HUDEP-2 (cell line): ENCODE data around the gene TJAP1.

ENCODE experiments used
- DNase-seq, 76 experiments: peaks; one replicate each; lab custom pipeline; 2025; ENCODE audit not compliant: unreplicated experiment in 76 of 76; lab: John Stamatoyannopoulos, UW

Gene TJAP1

DNA sequence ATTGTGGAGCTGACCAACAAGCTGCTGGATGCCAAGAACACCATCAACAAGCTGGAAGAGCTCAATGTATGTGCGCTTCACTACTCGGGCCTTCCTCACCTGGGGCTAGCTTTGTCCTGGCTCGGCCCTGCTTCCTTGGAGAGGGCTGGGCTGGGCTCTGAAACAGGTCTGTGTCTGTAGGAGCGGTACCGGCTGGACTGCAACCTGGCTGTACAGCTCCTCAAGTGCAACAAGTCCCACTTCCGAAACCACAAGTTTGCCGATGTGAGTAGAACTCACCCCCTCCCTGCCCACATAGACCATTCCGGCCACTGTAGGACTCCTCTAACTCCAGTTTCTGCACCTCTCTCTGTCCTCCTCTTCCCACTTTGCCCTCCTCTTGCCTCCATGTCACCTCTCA is 26.1 kb downstream of the TJAP1 start:
- DNase-seq, result no peak

DNA sequence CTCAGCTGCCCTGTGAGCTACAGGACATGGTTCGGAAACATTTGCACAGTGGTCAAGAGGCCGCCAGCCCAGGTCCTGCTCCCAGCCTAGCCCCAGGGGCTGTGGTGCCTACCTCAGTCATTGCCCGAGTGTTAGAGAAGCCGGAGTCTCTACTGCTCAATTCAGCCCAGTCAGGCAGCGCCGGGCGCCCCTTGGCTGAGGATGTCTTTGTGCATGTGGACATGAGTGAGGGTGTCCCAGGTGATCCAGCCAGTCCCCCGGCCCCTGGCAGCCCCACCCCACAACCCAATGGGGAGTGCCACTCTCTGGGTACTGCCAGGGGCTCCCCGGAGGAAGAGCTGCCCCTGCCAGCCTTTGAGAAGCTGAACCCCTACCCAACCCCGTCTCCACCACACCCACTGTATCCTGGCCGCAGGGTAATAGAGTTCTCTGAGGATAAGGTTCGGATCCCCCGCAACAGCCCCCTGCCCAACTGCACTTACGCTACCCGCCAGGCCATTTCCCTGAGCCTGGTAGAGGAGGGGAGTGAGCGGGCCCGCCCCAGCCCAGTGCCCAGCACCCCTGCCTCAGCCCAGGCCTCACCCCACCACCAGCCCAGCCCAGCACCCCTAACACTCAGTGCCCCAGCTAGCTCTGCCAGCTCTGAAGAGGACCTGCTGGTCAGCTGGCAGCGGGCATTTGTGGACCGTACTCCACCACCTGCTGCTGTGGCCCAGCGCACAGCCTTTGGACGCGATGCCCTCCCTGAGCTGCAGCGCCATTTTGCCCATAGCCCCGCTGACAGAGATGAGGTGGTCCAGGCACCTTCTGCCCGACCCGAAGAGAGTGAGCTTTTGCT is 27.6 kb downstream of the TJAP1 start:
- no peak for DNase-seq

DNA sequence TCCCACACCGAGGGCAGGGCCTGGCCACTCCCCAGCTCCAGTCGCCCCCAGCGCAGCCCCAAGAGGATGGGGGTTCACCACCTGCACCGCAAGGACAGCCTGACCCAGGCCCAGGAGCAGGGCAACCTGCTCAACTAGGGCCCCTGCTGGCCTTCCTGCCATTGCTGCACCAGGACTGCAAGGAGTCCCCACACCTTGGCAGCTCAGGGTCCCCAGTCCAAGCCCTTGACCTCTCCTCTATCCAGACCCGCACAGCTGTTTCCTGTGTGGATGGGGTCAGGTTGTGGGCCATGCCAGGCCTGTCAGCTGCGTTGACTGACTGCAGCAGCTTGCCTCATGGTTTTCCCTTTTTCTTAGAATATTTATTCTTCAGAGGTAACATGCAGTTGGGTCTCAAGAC is 28.3 kb downstream of the TJAP1 start:
- DNase-seq, result no peak

DNA sequence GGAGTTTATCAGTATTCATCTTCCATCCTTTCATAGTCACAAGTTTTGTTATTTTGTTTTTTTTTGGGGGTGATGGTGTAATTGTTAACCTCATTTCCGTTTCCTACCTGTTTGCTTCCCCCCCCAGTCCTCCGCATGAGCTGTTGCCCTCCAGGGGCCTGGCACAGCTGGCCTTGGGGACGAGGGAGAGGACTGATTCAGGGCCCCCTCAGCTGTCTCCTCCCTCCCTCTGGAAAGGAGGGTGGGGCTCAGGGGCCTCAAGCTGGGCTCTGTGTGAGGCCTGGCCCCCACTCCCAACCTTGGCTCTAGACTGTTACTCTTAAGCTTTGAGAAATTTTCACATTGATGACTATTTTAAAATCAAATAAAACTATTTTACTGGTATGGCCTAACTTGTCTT is 28.8 kb downstream of the TJAP1 start:
- no peak for DNase-seq

DNA sequence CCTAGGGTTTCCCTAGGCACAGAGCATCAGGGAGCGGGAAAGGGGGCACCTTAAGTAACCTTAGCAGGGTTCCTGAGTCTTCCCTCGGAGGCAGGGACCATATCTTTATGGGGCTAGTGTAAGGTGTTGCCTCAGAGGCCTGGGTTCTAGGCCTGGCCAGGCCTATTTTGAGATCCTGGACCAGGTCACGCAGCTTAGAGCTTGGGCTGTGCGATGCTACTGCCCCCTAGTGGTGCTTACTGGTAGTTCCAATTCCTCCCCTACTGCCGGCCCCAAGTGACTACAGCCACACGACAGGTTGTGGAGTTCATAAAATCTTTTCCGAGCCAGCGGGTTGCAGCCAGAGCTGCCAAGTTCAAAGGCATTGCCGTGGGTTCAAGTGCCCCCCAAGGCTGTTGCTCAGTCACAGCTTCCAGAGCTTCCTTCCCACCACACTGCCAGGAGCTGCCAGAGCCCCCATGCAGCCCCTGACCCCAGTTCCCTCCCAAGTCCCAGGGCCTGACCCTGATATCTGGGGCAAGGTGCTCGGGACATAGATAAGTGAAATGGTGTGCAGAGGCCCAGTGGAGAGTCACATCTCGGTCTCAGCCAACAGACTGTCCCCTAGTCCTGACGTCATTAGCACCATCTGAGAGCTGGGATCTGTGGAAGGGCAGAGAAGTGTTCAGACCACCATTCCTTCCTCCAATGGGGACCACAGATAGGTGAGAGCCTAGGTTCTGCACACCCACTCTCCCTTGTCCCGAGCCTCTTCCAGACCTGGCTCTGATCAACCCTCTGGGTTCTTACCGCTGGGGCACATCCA is 29.5 kb downstream of the TJAP1 start:
- peak in 73 of 76 experiments; percentile 17 to 93 (median 74) for DNase-seq

DNA sequence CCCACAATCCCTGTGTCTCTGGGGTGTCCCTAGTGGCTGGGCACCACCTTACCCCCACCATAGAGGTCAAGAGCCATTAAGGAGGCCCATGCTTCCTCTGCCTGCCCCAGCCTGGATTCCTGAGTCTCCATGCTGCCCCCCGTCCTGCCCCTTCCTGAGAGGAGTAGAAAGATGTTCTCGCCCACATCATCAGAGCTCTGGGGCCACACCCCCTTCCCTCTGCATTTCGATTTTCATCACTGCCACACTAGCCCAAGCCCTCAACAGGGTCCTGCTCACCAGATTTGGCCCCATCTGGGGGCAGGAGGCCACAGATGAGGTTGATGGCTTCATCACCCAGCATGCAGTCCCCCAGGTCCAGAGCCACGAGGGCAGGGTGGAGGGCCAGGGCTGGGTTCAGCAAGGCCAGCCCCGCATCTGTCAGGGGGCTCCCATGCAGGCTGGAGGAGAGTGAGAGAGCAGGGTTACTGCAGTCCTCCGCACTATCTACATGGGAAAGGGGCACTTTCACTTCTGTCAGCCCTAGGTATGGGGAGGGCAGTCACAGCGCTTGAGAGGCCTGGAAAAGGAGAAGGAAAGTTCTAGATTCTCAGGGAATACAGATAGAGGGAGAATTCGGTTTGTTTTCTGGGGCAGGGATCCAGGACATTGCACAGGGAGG is 31.2 kb downstream of the TJAP1 start:
- no peak for DNase-seq

DNA sequence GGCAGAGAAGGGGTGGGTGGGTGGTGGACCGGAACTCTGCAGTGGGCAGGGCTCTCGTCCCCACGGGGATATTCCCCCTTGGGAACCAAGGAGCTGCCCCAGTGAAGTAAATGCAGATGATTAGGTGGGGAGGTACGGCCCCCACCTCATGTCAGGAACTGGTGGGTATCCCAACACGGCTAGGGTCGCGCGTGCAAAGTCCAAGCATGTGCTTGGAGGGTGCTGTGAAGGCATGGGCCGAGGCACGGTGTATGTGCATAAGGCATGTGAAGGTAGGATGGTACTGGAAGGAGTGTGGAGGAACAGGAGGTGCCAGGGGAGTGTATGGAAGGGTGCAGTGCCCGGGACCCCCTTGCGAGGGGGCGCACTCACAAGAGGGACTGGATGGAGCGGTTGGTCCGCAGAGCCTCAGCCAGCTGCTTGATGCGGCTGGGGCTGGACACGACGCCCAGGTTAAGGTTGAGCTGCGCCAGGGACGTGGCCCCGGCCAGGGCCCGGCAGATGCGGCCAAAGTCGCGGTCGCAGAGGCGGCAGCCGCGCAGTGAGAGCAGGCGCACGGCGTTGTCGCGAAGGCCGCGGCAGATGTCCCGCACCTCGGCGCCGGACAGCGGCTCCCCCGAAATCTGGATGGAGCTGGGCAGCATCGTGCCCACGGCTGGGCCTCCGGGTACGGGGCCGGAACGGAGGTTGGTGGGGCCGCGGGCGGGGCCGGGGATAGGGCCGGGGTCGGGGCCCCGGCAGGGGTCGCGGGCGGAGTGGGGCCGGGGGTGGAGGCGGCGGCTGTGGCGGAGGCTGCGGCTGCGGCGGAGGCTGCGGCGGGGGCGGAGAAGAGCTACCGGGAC is 32.0 kb downstream of the TJAP1 start:
- DNase-seq, result peak in 2 of 76 experiments; percentile 18

DNA sequence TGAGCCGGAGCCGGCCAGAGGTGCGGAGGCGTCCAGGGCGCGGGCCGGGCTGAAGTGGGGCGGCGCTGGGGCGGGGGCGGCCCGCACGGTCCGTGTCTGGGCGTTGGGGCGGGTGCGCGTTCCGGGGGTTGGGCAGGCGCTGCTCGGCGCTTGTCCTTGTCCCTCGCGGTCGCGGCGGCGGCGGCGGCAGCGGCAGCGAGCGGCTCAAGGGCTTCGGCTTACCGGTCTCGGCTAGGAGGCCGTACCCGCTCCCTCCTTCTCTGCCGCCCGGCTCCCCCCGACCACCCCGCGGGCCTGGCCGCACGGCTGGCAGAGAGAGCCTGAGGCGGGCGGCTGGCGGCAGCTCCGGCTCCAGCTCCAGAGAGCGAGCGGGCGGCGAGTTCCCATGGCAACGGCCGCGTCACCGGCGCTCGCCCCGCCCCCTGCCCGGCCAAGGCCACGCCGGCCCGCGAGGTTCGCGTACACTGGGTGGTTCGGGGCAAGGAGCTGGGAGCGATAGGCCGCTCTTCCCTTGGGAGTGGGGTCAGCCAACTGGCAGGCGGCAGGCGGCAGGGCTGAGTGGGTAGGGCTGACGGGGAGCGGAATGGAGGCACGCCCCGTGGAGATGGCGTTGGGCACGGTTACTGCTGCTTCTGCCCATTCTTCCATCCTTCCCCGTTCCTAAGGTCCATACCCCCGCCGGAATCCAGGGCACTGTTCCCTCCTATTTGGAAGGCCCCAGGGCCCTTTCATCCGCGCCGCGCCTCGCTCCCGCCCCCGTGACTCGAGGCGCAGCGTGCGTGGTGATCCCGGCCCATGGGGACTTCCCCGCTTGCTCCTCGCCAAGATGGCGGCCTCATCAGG is 32.8 kb downstream of the TJAP1 start, which contains the start of gene LRRC73:
Gene LRRC73, minus strand, starts transcription at position 363 of the 843 bp plus-strand sequence. CDS start 561 bp downstream, outside the sequence.
- DNase-seq, result peak in 72 of 76 experiments; percentile 19 to 95 (median 74)

DNA sequence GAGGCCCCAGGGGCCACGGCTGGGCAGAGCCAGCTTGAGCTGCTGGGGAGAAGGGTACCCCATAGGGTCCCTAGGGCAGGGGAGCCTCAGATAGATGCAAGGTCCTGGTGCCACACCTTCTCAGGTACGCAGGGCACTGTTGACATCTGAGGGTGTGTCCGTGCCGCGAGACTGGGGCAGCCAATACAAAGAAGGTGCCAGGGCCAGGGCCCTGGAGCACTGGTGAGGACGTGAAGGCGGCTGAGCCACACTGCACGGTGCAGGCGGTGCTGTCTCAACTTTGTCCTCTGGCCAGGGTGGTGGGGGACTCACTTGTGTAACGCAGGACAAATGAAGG is 33.4 kb downstream of the TJAP1 start:
- DNase-seq, result no peak

DNA sequence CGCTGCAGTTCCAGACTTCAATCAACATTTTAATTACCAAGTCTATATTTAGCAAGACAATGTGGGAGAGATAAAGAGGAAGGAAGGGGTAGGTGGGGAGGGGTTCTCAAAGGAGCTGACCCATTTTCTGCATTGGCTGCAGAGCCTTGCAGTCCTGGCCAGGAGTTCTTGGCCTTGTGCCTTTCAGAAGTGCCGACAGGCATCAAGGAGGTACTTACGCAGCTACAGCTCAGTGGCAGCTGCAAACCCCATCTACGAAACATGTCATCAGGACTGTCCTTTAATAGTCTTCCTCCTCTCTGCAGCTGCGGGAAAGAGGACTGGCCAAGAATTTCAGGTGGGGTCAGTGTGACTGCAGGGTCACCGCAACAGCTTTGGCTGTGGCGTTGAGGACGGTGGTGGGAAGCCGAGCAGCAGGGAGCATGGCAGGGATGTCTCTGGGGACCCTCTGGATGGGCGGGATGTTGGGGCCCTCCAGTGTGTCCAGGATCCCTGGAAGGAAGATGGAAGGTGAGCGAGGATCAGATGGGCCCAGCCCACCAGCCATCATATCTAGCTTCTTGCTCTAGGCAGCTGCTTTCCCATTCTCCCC is 34.5 kb downstream of the TJAP1 start:
- DNase-seq, result no peak

DNA sequence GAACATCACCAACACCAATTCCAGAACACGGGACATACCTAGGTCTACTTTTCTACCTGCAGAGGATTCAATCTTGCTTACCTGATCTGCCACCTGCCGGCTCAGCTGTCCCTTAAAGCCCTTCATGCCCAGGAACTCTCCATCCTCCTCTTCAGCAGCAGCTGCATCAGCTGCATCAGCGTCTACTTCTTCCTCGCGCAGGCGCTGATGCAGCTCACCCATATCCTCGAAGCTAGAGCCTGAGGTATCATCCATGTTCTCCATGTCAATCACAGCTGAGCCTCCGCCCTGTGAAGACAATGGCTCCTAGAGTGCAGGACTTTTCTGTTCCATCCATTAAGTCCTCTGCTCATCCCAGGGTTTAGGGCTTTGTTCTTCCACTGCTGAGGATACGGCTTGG is 38.4 kb downstream of the TJAP1 start:
- no peak for DNase-seq

DNA sequence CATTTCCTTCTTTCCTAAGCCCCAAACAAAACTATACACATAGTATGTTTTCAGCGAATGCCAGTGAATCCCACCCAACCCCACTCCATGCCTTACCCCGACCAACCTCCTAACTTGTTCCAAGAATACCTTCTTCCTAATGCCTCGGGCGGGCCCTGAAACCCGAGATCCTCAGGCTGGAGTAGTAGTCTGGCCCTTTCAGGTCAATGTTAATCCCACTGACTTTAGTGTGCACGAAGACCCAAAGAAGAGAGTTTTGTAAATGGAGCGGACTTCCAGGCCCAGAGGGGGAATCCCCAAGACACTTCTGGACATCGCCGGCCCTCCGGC is 39.0 kb downstream of the TJAP1 start:
- no peak for DNase-seq

DNA sequence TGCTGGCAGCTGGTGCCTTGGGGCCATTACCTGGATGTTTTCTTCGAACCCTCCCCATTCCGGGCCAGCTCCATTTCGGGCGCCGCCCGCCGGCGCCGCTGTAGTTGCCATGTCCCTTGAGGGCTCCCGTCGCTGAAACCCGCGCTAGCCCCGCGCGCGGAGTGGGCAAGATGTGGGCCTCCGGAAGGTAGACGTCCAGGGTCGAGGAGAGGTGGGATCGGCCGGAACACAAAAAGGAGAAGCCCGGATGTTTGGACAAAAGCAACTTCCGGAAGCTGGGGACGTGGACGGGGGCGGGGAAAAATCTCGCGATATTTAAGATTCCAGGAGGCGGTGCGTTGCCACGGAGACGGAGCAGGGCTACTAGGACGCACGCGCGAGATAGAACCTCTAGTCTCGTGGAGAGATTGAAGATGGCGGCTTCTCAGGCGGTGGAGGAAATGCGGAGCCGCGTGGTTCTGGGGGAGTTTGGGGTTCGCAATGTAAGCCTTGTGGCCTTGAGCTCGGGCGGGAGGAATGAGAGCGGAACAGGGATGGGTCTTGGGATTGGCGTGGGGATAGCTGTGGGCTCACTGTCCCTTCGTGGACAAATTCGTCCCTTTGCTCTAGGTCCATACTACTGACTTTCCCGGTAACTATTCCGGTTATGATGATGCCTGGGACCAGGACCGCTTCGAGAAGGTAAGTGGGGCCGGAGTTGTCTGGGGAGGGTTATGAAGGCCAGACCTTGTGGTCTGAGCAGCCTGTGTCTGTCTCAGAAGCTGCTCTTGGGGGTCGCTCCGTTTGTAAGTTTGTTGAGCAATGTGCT is 39.5 kb downstream of the TJAP1 start, which contains the start of the genes POLR1C and YIPF3:
Gene POLR1C, plus strand, starts transcription at position 393 of the 808 bp plus-strand sequence. Its CDS starts 21 bp downstream, at position 414.
Gene YIPF3, minus strand, starts transcription at position 230 of the 808 bp plus-strand sequence. Its CDS starts 119 bp downstream, at position 111.
- DNase-seq, result peak in 75 of 76 experiments; percentile 67 to 99 (median 97)

DNA sequence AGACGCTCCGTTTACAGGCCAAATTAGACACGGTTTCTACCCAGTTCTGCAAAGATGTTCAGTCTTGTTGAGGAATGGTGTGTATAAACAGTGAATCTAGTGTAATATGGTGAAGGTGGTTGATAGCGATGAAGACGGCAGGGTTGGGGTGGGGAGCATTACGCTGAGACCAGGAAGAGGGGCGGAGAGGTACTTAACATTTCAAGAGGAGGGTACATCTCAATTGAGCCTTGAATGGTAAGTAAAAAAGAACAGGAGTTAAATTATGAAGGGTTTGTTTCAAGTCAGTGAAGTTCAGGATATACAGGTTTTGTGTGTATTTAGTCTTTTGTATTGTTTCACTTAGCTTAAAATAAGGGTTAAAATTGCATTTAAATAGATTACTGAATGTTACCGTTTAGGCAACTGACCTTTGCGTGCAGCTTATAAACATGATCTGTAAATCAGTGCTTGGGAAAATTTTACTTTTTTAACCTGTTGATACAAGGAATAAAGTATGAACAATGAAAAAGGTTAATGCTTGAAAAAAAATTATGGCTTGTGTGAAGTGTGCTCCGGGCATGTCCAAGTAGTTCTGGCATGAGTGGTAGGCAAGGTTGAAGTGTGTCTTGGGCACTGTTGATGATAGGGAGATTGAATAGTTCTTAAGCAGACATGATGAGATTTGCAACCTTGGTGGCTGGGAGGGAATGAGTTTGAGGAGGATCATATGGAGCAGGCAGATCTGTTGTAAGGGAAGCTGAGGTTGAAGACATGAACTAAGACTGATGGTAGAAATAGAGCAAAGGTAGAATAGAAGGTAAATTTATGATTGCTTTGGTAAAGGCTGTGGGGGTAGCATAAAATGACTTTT is 40.4 kb downstream of the TJAP1 start:
- DNase-seq, result peak in 4 of 76 experiments; percentile 18 to 58 (median 28)

DNA sequence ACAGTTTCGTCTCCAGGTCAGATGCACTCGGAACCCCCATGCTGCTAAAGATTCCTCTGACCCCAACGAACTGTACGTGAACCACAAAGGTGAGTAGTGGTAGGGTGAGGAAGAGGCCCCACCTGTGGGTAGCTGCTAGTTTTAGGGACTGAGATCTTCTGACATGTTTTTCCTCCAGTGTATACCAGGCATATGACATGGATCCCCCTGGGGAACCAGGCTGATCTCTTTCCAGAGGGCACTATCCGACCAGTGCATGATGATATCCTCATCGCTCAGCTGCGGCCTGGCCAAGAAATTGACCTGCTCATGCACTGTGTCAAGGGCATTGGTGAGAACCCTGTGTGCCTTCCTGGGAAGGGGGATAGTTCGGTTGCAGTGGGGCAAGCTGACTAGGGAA is 42.7 kb downstream of the TJAP1 start:
- DNase-seq, result no peak

DNA sequence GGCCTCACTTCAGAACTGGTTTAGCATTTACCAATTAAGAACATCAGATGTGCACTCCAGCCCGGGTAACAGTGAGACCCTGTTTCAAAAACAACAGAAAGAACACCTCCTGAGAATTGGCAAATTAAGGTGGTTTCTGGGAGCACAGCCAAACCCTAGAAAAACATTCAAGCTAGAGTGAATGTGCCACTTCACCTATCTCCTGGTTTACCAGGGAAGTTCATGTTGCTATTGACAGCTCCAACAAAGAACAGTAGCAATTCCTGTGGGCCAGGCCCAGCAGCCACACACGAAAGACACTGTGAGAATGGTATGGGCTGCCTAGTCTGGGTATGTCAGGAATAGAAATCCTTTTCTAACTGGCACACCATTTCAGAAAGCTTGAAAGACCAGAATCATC is 44.5 kb downstream of the TJAP1 start:
- DNase-seq, result no peak

DNA sequence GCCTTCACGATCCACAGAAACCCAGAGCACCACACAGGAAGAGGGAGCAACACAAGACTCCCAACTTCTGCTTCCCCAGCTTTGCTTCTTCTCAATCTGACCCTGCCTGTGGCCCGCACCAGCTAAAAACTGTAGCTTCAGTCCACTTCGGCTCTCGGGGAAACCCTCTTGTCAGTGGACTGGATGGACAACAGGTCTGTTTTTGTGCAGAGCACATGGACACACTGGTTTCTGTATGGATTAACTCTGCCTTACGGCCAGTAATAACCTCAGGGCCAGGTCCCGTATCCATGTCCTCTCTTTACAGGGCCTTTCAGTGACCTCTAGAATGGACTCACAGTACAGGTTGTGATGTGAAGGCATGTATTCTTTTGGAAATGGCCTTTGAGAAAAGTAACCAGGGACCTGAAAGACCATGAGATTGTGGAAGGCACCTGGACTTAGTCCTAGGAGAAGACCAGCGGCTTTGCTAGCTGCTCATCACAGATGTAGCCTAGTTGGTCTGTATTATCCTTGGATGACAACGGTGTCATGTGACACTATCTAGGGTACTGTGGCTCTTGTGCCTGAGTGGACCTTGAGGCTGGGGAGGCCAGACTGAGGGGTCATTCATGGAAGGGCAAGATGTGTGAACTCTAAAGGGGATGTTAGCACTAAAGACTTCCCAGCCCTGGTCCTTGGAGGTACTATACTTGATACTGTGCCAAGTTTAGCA is 45.3 kb downstream of the TJAP1 start:
- DNase-seq, result peak in 1 of 76 experiments; percentile 16
